ENCODE data around the gene ANAPC7. TPM values are rescaled to one million over a fixed set of nuclear protein-coding genes. Genes with fewer than 3 reads are reported as not detected.

The ANAPC7 gene
- total and polyA plus RNA-seq, 2 of the 13 experiments (the other 11 are each of a cell fraction or from before 2014, with no cell fraction given), result 40.0 to 69.1 TPM

DNA sequence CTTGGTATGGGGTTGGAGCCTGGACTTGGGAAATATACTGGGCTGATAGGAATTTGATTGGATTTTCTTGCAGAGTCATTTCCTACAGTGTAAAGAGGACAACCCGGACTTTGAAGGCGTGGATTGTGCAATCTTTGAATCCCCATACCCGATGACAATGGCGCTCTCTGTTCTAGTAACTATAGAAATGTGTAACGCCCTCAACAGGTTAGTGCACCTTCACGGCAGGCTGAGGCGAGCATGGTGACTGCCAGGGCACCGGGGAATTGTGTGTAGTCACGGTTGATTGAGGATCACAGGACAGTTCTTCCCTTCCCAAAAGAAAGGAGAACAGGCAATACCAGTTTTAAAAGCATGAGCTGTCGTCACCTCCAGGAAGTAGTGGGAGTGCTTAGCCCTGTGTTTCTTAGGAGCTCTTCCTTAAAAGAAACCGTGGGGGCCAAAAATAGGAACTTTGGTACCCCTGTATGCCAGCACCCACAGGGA is 58.3 kb downstream of the ANAPC7 start (continued):
- TF ChIP-seq NFYC (CRISPR knock-in tag; IDR thresholded peaks at IDR 0.05) (0 out of 2 replicates have a peak, but pooled peaks have one; percentile 7), ZNF335 (CRISPR knock-in tag; IDR thresholded peaks at IDR 0.05) (peak; percentile 29; the same call in 1 of the 2 replicates), CBX2 (IDR thresholded peaks at IDR 0.05; ENCODE audit: low read depth, low read length) (no peak), CBX2 (CRISPR knock-in tag; IDR thresholded peaks at IDR 0.05; ENCODE audit: low read depth) (no peak), NR2F2 (IDR thresholded peaks at IDR 0.05; ENCODE audit: borderline replicate concordance, low read depth) (peak; percentile 54; the same call in 1 of the 2 replicates), EED (CRISPR knock-in tag; IDR thresholded peaks at IDR 0.05) (no peak), NFE2 (CRISPR knock-in tag; IDR thresholded peaks at IDR 0.05) (peak; percentile 91), ZFP62 (CRISPR knock-in tag; IDR thresholded peaks at IDR 0.05) (no peak), SOX13 (IDR thresholded peaks at IDR 0.05) (peak; percentile 67; the same call in 1 of the 2 replicates), SOX13 (CRISPR knock-in tag; conservative IDR thresholded peaks at IDR 0.05 in 1 of 2, IDR thresholded peaks at IDR 0.05 in 1 of 2) (peak in 1 of 2 experiments; percentile 85; a peak in 2 of 4 replicates), ZNF256 (CRISPR knock-in tag; conservative IDR thresholded peaks at IDR 0.05) (no peak), RCOR2 (CRISPR knock-in tag; IDR thresholded peaks at IDR 0.05) (peak; percentile 65; the same call in 1 of the 2 replicates), ARNT2 (CRISPR knock-in tag; IDR thresholded peaks at IDR 0.05; ENCODE audit: low read depth) (no peak)
- TF ChIP-seq, protein P1, sequence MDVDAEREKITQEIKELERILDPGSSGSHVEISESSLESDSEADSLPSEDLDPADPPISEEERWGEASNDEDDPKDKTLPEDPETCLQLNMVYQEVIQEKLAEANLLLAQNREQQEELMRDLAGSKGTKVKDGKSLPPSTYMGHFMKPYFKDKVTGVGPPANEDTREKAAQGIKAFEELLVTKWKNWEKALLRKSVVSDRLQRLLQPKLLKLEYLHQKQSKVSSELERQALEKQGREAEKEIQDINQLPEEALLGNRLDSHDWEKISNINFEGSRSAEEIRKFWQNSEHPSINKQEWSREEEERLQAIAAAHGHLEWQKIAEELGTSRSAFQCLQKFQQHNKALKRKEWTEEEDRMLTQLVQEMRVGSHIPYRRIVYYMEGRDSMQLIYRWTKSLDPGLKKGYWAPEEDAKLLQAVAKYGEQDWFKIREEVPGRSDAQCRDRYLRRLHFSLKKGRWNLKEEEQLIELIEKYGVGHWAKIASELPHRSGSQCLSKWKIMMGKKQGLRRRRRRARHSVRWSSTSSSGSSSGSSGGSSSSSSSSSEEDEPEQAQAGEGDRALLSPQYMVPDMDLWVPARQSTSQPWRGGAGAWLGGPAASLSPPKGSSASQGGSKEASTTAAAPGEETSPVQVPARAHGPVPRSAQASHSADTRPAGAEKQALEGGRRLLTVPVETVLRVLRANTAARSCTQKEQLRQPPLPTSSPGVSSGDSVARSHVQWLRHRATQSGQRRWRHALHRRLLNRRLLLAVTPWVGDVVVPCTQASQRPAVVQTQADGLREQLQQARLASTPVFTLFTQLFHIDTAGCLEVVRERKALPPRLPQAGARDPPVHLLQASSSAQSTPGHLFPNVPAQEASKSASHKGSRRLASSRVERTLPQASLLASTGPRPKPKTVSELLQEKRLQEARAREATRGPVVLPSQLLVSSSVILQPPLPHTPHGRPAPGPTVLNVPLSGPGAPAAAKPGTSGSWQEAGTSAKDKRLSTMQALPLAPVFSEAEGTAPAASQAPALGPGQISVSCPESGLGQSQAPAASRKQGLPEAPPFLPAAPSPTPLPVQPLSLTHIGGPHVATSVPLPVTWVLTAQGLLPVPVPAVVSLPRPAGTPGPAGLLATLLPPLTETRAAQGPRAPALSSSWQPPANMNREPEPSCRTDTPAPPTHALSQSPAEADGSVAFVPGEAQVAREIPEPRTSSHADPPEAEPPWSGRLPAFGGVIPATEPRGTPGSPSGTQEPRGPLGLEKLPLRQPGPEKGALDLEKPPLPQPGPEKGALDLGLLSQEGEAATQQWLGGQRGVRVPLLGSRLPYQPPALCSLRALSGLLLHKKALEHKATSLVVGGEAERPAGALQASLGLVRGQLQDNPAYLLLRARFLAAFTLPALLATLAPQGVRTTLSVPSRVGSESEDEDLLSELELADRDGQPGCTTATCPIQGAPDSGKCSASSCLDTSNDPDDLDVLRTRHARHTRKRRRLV (CRISPR knock-in tag; IDR thresholded peaks at IDR 0.05), result no peak
- TF ChIP-seq, protein P2, sequence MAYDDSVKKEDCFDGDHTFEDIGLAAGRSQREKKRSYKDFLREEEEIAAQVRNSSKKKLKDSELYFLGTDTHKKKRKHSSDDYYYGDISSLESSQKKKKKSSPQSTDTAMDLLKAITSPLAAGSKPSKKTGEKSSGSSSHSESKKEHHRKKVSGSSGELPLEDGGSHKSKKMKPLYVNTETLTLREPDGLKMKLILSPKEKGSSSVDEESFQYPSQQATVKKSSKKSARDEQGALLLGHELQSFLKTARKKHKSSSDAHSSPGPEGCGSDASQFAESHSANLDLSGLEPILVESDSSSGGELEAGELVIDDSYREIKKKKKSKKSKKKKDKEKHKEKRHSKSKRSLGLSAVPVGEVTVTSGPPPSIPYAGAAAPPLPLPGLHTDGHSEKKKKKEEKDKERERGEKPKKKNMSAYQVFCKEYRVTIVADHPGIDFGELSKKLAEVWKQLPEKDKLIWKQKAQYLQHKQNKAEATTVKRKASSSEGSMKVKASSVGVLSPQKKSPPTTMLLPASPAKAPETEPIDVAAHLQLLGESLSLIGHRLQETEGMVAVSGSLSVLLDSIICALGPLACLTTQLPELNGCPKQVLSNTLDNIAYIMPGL (CRISPR knock-in tag; IDR thresholded peaks at IDR 0.05; ENCODE audit: borderline replicate concordance in 1 of 2, low read depth in 1 of 2), result peak; percentile 36 to 54; a peak in 1 of 4 replicates
- TF ChIP-seq, protein P3, sequence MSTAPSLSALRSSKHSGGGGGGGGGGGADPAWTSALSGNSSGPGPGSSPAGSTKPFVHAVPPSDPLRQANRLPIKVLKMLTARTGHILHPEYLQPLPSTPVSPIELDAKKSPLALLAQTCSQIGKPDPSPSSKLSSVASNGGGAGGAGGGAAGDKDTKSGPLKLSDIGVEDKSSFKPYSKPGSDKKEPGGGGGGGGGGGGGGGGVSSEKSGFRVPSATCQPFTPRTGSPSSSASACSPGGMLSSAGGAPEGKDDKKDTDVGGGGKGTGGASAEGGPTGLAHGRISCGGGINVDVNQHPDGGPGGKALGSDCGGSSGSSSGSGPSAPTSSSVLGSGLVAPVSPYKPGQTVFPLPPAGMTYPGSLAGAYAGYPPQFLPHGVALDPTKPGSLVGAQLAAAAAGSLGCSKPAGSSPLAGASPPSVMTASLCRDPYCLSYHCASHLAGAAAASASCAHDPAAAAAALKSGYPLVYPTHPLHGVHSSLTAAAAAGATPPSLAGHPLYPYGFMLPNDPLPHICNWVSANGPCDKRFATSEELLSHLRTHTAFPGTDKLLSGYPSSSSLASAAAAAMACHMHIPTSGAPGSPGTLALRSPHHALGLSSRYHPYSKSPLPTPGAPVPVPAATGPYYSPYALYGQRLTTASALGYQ (CRISPR knock-in tag; IDR thresholded peaks at IDR 0.05), result no peak
- TF ChIP-seq, protein P4, sequence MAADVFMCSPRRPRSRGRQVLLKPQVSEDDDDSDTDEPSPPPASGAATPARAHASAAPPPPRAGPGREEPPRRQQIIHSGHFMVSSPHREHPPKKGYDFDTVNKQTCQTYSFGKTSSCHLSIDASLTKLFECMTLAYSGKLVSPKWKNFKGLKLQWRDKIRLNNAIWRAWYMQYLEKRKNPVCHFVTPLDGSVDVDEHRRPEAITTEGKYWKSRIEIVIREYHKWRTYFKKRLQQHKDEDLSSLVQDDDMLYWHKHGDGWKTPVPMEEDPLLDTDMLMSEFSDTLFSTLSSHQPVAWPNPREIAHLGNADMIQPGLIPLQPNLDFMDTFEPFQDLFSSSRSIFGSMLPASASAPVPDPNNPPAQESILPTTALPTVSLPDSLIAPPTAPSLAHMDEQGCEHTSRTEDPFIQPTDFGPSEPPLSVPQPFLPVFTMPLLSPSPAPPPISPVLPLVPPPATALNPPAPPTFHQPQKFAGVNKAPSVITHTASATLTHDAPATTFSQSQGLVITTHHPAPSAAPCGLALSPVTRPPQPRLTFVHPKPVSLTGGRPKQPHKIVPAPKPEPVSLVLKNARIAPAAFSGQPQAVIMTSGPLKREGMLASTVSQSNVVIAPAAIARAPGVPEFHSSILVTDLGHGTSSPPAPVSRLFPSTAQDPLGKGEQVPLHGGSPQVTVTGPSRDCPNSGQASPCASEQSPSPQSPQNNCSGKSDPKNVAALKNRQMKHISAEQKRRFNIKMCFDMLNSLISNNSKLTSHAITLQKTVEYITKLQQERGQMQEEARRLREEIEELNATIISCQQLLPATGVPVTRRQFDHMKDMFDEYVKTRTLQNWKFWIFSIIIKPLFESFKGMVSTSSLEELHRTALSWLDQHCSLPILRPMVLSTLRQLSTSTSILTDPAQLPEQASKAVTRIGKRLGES (CRISPR knock-in tag; IDR thresholded peaks at IDR 0.05; ENCODE audit: borderline replicate concordance), result no peak
- TF ChIP-seq, protein P5, sequence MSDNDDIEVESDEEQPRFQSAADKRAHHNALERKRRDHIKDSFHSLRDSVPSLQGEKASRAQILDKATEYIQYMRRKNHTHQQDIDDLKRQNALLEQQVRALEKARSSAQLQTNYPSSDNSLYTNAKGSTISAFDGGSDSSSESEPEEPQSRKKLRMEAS (IDR thresholded peaks at IDR 0.05), result peak; percentile 81

All from HepG2 (cell line).